HepG2 (cell line): ENCODE measurements around the gene FAM219B. TPM values are rescaled to one million over a fixed set of nuclear protein-coding genes. Genes with fewer than 3 reads are reported as not detected.

ENCODE experiments used
- HNRNPH1 ChIP-seq: fragments of 200-400 bp; formaldehyde crosslinking; optimal IDR thresholded peaks from 2 replicates; pipeline ENCODE3; 2017; ENCODE audit warnings: mild to moderate bottlenecking, low read depth, low read length
- ZNF782 ChIP-seq: sonication (generic); formaldehyde crosslinking; IDR thresholded peaks from 2 replicates; pipeline ENCODE4 v1.4.0; 2020; ENCODE audit warnings: missing genetic modification reagents, mild to moderate bottlenecking, borderline replicate concordance
- polyA plus RNA-seq, 8 experiments: library from polyadenylated mRNA; depleted of rRNA in 3 of 8; stranded (reverse) in 7 of 8; unstranded in 1 of 8; fragments of >200 nt; fragmentation: Illumina TruSeq in 4 of 8; extraction: Trizol in 4 of 8; gene quantifications; 2 replicates each; pipeline versions ENCODE4 v1.2.1 to v1.2.3, GENCODE V29; 2011 to 2016; ENCODE audit warnings: low read depth in 4 of 8, missing spikeins in 1 of 8, mixed read lengths in 1 of 8; ENCODE audit not compliant: insufficient read depth in 1 of 8
- total RNA-seq, 5 experiments: library from RNA; depleted of rRNA; stranded (reverse); fragments of >200 nt; fragmentation: Illumina TruSeq; extraction: Trizol; gene quantifications; 2 replicates each; pipeline ENCODE4 v1.2.3, GENCODE V29; 2016; ENCODE audit warnings: low read depth in 1 of 5
- TF ChIP-seq, protein P1 (sequence below): sonication (generic); formaldehyde crosslinking; IDR thresholded peaks from 2 replicates; pipeline ENCODE4 v1.4.0; 2020; ENCODE audit warnings: missing genetic modification reagents
- TF ChIP-seq, protein P2 (sequence below): sonication (generic); formaldehyde crosslinking; IDR thresholded peaks from 2 replicates; pipeline ENCODE4 v1.5.0; 2020; ENCODE audit warnings: mild to moderate bottlenecking, missing genetic modification reagents, moderate library complexity
- TF ChIP-seq, protein P3 (sequence below): sonication (generic); formaldehyde crosslinking; IDR thresholded peaks from 2 replicates; pipeline ENCODE4 v1.8.1; 2023; ENCODE audit warnings: mild to moderate bottlenecking, missing genetic modification reagents
- TF ChIP-seq, protein P4 (sequence below): sonication (generic); formaldehyde crosslinking; conservative IDR thresholded peaks from 2 replicates; pipeline ENCODE4 v1.4.0; 2020; ENCODE audit warnings: missing genetic modification reagents

The FAM219B gene
- total and polyA plus RNA-seq, 2 of the 13 experiments (the other 11 are each of a cell fraction or from before 2014, with no cell fraction given), result 36.6 to 50.2 TPM

DNA sequence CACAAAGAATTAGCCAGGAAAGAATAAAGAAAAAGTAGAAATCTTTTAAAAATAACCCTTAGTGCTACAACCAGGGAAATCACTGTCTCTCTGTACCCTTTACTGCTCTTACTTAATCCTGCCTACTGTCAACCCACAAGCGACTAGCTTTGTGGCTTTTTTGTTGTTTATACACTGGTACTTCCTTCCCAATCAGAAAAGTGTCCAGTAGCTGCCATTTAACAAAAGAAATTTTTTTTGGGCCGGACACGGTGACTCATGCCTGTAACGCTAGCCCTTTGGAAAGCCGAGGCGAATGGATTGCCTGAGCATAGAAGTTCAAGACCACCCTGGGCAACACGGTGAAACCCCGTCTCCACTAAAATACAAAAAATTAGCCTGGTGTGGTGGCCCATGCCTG lies 13.8 kb upstream of the FAM219B start (continued):
- TF ChIP-seq, protein P1, sequence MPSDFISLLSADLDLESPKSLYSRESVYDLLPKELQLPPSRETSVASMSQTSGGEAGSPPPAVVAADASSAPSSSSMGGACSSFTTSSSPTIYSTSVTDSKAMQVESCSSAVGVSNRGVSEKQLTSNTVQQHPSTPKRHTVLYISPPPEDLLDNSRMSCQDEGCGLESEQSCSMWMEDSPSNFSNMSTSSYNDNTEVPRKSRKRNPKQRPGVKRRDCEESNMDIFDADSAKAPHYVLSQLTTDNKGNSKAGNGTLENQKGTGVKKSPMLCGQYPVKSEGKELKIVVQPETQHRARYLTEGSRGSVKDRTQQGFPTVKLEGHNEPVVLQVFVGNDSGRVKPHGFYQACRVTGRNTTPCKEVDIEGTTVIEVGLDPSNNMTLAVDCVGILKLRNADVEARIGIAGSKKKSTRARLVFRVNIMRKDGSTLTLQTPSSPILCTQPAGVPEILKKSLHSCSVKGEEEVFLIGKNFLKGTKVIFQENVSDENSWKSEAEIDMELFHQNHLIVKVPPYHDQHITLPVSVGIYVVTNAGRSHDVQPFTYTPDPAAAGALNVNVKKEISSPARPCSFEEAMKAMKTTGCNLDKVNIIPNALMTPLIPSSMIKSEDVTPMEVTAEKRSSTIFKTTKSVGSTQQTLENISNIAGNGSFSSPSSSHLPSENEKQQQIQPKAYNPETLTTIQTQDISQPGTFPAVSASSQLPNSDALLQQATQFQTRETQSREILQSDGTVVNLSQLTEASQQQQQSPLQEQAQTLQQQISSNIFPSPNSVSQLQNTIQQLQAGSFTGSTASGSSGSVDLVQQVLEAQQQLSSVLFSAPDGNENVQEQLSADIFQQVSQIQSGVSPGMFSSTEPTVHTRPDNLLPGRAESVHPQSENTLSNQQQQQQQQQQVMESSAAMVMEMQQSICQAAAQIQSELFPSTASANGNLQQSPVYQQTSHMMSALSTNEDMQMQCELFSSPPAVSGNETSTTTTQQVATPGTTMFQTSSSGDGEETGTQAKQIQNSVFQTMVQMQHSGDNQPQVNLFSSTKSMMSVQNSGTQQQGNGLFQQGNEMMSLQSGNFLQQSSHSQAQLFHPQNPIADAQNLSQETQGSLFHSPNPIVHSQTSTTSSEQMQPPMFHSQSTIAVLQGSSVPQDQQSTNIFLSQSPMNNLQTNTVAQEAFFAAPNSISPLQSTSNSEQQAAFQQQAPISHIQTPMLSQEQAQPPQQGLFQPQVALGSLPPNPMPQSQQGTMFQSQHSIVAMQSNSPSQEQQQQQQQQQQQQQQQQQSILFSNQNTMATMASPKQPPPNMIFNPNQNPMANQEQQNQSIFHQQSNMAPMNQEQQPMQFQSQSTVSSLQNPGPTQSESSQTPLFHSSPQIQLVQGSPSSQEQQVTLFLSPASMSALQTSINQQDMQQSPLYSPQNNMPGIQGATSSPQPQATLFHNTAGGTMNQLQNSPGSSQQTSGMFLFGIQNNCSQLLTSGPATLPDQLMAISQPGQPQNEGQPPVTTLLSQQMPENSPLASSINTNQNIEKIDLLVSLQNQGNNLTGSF (CRISPR knock-in tag), result no peak
- TF ChIP-seq, protein P2, sequence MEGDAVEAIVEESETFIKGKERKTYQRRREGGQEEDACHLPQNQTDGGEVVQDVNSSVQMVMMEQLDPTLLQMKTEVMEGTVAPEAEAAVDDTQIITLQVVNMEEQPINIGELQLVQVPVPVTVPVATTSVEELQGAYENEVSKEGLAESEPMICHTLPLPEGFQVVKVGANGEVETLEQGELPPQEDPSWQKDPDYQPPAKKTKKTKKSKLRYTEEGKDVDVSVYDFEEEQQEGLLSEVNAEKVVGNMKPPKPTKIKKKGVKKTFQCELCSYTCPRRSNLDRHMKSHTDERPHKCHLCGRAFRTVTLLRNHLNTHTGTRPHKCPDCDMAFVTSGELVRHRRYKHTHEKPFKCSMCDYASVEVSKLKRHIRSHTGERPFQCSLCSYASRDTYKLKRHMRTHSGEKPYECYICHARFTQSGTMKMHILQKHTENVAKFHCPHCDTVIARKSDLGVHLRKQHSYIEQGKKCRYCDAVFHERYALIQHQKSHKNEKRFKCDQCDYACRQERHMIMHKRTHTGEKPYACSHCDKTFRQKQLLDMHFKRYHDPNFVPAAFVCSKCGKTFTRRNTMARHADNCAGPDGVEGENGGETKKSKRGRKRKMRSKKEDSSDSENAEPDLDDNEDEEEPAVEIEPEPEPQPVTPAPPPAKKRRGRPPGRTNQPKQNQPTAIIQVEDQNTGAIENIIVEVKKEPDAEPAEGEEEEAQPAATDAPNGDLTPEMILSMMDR (CRISPR knock-in tag), result no peak
- no peak for TF ChIP-seq ZNF782 (CRISPR knock-in tag)
- TF ChIP-seq, protein P3, sequence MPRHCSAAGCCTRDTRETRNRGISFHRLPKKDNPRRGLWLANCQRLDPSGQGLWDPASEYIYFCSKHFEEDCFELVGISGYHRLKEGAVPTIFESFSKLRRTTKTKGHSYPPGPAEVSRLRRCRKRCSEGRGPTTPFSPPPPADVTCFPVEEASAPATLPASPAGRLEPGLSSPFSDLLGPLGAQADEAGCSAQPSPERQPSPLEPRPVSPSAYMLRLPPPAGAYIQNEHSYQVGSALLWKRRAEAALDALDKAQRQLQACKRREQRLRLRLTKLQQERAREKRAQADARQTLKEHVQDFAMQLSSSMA (CRISPR knock-in tag), result no peak
- TF ChIP-seq, protein P4, sequence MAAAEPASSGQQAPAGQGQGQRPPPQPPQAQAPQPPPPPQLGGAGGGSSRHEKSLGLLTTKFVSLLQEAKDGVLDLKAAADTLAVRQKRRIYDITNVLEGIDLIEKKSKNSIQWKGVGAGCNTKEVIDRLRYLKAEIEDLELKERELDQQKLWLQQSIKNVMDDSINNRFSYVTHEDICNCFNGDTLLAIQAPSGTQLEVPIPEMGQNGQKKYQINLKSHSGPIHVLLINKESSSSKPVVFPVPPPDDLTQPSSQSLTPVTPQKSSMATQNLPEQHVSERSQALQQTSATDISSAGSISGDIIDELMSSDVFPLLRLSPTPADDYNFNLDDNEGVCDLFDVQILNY (CRISPR knock-in tag), result no peak
- TF ChIP-seq HNRNPH1, result no peak
